GM12875 (cell line): Measurements from ENCODE around the gene FBXO34.

Source experiments
- H3K4me3 ChIP-seq: one replicate; pipeline ENCODE4 v1.5.1; 2011; ENCODE audit warnings: low read depth, low read length, control low read depth
- TF ChIP-seq, protein P1 (sequence below): IDR thresholded peaks from 2 replicates; pipeline ENCODE4 v1.5.1; 2011; ENCODE audit warnings: low read depth, mild to moderate bottlenecking, control low read depth, inconsistent platforms, low read length, moderate library complexity, borderline replicate concordance; ENCODE audit not compliant: insufficient read depth

FBXO34 gene

GRCh38 chr14:55281316-55281839 is 10.2 kb downstream of the FBXO34 start:
- no peak overlapping the region for H3K4me3 ChIP-seq
- TF ChIP-seq, protein P1, sequence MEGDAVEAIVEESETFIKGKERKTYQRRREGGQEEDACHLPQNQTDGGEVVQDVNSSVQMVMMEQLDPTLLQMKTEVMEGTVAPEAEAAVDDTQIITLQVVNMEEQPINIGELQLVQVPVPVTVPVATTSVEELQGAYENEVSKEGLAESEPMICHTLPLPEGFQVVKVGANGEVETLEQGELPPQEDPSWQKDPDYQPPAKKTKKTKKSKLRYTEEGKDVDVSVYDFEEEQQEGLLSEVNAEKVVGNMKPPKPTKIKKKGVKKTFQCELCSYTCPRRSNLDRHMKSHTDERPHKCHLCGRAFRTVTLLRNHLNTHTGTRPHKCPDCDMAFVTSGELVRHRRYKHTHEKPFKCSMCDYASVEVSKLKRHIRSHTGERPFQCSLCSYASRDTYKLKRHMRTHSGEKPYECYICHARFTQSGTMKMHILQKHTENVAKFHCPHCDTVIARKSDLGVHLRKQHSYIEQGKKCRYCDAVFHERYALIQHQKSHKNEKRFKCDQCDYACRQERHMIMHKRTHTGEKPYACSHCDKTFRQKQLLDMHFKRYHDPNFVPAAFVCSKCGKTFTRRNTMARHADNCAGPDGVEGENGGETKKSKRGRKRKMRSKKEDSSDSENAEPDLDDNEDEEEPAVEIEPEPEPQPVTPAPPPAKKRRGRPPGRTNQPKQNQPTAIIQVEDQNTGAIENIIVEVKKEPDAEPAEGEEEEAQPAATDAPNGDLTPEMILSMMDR: no peak

DNA sequence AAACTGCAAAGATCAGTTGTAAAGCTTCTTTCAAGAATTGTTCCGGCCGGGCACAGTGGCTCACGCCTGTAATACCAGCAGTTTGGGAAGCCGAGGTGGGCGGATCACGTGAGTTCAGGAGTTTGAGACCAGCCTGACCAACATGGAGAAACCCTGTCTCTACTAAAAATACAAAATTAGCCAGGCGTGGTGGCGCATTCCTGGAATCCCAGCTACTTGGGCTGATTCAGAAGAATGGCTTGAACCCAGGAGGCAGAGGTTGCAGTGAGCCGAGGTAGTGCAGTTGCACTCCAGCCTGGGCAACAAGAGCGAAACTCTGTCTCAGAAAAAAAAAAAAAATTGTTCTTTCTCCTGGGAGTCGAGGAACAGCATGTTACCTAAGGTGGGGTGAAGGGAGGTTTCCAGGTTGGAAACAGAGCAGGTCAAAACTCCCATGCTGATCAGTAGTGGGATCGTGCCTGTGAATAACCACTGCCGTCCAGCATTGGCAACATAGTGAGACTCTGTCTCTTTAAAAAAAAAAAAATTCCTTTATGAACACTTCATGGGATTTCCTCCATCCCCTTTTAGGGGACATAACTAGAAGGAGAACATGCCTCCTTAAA is 13.9 kb downstream of the FBXO34 start:
- no peak overlapping the region for H3K4me3 ChIP-seq
- TF ChIP-seq, protein P1: no peak

- TF ChIP-seq, protein P1: no peak
- no peak overlapping the region for H3K4me3 ChIP-seq
Observed at GRCh38 chr14:55288439-55288838, 17.2 kb downstream of the FBXO34 start.

- TF ChIP-seq, protein P1: no peak
- no peak overlapping the region for H3K4me3 ChIP-seq
Observed at GRCh38 chr14:55291480-55292081, 20.4 kb downstream of the FBXO34 start.

DNA sequence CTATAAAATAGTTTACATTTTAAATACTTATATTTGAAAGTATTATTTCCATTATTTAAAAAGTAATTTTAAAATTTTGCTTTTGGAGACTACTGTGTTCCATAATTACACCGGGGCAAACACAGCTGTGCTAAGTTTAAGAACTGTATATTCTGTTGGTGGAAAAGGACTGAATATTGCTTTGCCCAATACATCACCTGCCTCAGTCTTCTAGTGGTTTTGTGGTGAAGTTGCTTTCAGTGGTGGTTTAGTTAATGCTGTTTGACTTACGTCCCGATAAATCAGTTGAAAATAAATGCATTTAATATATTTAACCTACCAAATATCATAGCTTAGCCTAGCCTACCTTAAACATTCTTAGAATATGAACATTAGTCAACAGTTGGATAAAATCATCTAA is 23.4 kb downstream of the FBXO34 start:
- TF ChIP-seq, protein P1: no peak
- no peak overlapping the region for H3K4me3 ChIP-seq

DNA sequence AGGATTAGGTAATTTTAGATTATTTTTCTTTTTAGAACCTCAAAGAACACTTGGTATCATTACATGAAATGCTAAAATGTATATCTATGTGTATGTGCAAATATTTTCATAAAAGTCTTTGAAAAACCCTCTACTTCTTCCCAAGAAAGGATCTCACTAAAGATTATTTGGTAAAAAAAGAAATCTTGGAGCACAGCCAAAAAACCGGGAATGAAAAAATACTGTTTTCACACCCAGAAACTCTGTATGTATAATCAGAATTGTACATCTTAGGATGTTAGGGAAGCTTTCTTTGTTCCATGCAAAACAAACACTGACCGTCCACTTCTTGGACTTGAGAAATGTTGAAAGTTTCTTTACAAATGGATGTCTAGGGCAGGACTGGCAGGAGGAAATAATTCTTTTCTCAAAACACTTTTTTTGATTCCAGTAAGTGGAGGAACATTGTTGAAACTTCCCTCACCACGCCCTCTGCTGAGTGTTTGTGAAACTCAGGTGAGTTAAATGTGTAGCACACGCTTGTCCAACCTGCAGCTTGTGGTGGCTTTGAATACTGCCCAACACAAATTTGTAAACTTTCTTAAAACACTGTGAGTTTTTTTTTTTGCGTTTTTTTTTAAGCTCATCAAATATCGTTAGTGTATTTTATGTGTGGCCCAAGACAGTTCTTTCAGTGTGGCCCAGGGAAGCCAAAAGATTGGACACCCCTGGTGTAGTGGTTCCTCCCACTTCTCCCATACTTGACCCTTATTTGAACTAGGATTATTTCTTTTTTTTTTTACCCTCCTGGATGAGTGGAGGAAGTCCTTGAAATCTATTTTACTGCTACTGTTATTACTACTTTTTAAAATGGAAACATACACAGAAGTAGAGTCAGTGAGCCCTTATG is 26.6 kb downstream of the FBXO34 start:
- H3K4me3 ChIP-seq: no peak overlapping the region
- TF ChIP-seq, protein P1: no peak
